Measurements from ENCODE around the gene HACE1. TPM values are rescaled to one million over a fixed set of nuclear protein-coding genes. Genes with fewer than 3 reads are reported as not detected.
"Not testable (repeated sequence)": the region's sequence is repeated elsewhere in the genome, so short reads cannot be mapped to it uniquely, and the experiment has no call there.

Gene HACE1
- total RNA-seq, 1 donor from 2014 or later, result 16.2 TPM

GRCh38 chr6:104828478-104828877 lies 31.2 kb downstream of the HACE1 start:
- no peak for TF ChIP-seq CTCF (conservative IDR thresholded peaks at IDR 0.05; ENCODE audit: low read depth, low read length)
- no peak for DNase-seq (ENCODE audit: low read depth)
- no peak overlapping the region for H3K4me3 ChIP-seq (ENCODE audit: low read depth, low read length)

- not testable (repeated sequence) for H3K4me3 ChIP-seq (ENCODE audit: low read depth, low read length); DNase-seq (ENCODE audit: low read depth)
These were observed 38.9 kb downstream of the HACE1 start for GRCh38 chr6:104820820-104821219.

GRCh38 chr6:104816125-104816524 lies 43.6 kb downstream of the HACE1 start:
- no peak overlapping the region for H3K4me3 ChIP-seq (ENCODE audit: low read depth, low read length)
- no peak for TF ChIP-seq CTCF (conservative IDR thresholded peaks at IDR 0.05; ENCODE audit: low read depth, low read length)
- no peak for DNase-seq (ENCODE audit: low read depth)

GRCh38 chr6:104814743-104815142 lies 45.0 kb downstream of the HACE1 start:
- TF ChIP-seq CTCF (conservative IDR thresholded peaks at IDR 0.05; ENCODE audit: low read depth, low read length), result no peak
- DNase-seq (ENCODE audit: low read depth), result no peak
- no peak overlapping the region for H3K4me3 ChIP-seq (ENCODE audit: low read depth, low read length)

- H3K4me3 ChIP-seq (ENCODE audit: low read depth, low read length), result no peak overlapping the region
- no peak for TF ChIP-seq CTCF (conservative IDR thresholded peaks at IDR 0.05; ENCODE audit: low read depth, low read length)
These were observed 46.2 kb downstream of the HACE1 start for GRCh38 chr6:104813552-104813951.

GRCh38 chr6:104809116-104809515 lies 50.6 kb downstream of the HACE1 start:
- TF ChIP-seq CTCF (conservative IDR thresholded peaks at IDR 0.05; ENCODE audit: low read depth, low read length), result no peak
- DNase-seq (ENCODE audit: low read depth), result no peak
- H3K4me3 ChIP-seq (ENCODE audit: low read depth, low read length), result no peak overlapping the region

More at GRCh38 chr6:104813552-104813951, 46.2 kb downstream of the HACE1 start:
- DNase-seq (ENCODE audit: low read depth), result no peak

GRCh38 chr6:104805335-104805734 lies 54.4 kb downstream of the HACE1 start:
- not testable (repeated sequence) for DNase-seq (ENCODE audit: low read depth); H3K4me3 ChIP-seq (ENCODE audit: low read depth, low read length)

- no peak for DNase-seq (ENCODE audit: low read depth)
- TF ChIP-seq CTCF (conservative IDR thresholded peaks at IDR 0.05; ENCODE audit: low read depth, low read length), result no peak
- no peak overlapping the region for H3K4me3 ChIP-seq (ENCODE audit: low read depth, low read length)
These were observed 60.5 kb downstream of the HACE1 start for GRCh38 chr6:104799134-104799657.

All from epithelial cell of proximal tubule (primary cell).